HG02870 (cell line): Measurements from ENCODE around the gene ROBO1.

ENCODE experiments used
- ATAC-seq: cut with Tn5 transposase; IDR thresholded peaks from one replicate; pipeline ENCODE4 v1.9.1; 2021; ENCODE audit warnings: mild to moderate bottlenecking, moderate library complexity; ENCODE audit not compliant: unreplicated experiment

ROBO1 gene

DNA sequence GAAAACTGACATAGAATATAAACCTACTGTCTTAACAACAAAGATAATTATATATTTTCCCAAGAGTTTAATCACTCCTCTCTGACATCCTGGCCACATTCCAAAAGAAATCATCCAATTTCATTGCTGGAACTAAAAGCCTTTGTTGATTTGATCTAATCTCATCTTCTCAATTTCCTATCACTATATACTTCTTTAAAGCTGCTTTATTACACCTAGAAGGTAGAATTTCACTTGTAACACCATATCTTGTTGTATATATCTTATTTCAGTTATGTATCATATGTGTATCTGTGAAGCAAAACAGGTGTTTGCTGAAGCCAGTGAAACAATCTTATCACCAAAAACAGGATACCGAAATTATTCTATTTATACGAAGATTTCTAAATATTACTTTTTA lies 740.2 kb downstream of the ROBO1 start:
- ATAC-seq: no peak

DNA sequence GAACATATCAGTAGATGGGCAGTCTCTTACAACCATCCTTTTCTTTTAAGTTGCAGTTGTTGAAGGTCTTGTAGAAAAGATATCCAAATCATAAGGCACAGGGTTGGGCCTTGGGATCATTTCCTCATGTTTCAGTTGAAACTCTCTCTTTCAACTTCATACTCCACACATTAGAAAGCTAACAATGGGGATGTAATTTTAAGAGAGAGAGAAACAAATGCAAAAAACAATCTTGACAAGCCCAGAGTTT lies 747.9 kb downstream of the ROBO1 start:
- ATAC-seq: no peak

- ATAC-seq: peak; percentile 55
Measured at GRCh38 chr3:79019137-79019923, 748.5 kb downstream of the ROBO1 start.

GRCh38 chr3:79018671-79019136 lies 749.1 kb downstream of the ROBO1 start:
- peak; percentile 24 for ATAC-seq

- ATAC-seq: no peak
Measured at GRCh38 chr3:79018265-79018664, 749.5 kb downstream of the ROBO1 start.

DNA sequence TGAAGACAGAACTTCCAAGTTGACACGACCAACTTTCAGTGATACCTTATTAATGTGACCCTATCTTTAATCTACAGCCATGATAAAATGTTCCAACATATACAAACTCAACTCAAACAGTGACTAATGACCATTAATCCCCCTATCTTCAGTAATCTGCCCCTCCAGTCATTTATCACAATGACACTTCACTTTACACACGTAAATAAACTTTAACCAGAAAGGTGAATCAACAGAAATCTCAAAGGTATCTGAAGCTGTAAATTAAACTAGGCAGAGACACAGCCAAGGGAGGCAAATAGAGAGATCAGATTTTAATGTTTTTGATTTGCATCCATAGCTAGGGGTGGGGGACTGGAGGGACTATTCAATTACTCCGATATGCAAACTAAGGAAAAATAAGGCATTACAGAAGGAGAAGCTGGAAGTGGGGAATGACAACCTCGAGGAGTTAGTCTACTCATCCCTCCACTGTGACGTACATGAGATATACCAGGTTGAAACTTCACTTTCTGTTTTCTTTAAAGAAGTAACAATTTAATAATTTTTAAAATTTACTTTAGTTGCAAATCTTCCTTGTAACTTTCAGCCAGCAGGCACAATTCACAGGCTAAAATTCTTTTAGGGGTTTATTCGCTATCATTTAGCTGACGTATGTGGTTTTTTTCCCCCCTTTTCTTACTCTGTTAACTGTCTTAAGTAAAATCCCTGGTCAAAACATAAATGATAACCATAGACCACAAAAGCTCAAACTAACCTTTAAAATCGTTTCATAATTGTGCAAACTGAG lies 751.0 kb downstream of the ROBO1 start:
- ATAC-seq: no peak

DNA sequence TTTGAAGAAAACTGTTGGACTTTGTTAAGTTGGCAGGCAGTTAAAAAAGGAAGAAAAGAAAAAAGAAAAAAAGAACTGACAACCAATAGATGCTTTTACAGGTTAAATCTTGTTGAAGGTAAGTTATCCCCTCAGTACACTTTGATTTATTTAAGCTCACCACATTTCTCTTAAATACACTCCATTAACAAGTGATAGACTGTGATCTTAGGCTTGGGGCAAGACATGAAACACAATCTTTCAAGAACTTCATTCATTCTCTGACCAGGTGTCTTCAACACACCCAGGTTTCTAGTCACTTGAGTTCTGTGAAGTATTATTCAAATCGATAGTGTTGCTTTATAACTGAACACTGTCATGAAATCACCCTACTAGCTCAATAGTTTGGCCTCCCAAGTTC lies 751.9 kb downstream of the ROBO1 start:
- ATAC-seq: no peak

GRCh38 chr3:79012946-79013362 lies 754.8 kb downstream of the ROBO1 start:
- no peak for ATAC-seq

DNA sequence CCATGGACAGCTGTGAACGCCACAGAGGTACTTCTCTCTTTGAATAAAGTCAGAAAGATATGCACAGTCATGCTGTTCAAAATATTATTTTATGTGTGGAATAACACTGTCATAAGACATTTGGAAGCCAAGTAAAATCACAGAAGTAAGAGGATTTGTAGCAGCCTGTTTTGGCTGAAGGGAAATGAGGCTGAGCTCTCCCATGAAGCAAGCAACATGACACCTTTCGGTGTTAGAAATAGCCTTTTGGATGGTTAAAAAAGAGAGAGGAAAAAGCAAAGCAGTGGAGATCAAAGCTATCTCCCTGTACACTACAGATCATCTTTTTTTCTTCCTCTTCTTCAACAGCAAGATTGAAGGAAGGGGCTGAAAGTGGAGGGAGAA lies 755.3 kb downstream of the ROBO1 start:
- no peak for ATAC-seq

GRCh38 chr3:79011821-79012529 lies 755.8 kb downstream of the ROBO1 start:
- ATAC-seq: no peak

DNA sequence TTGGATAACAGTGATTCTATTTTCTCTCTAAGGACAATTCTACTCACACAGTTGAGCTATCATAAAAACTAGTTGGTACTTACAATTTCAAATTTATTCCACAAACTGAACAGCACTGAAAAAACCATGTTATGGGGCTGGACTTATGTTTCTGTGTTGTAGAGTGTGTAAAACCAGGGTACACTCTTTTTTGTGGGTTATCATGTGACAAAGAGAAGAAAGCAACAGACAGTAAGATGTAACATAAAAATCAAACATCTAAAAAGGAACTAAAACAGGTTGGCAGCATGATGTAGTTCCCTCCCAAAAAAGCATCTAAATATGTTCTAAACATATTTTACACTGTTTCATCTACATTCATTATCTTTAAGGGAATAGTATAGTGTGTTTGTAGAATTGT lies 757.9 kb downstream of the ROBO1 start:
- no peak for ATAC-seq

GRCh38 chr3:79006077-79006476 lies 761.7 kb downstream of the ROBO1 start:
- no peak for ATAC-seq

DNA sequence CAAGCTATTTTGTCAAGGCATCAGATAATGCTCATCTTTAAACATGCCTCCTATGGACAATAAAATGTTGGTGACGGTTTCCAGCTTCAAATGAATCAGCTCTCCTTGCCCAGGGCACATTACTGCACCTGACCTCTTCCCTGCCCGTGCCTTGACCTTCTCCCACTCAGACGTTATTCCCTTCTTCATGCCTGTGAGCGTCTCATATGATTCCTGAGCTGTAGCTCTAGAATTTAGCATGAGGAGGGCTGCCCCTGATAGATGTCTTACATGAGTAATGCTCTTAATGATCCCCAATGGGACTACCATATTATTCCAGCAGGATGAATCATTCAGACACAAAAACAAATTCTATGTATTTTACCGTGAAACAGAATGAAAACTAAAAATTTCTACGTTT lies 762.7 kb downstream of the ROBO1 start:
- no peak for ATAC-seq

- no peak for ATAC-seq
Measured at GRCh38 chr3:79003994-79004393, 763.8 kb downstream of the ROBO1 start.

- ATAC-seq: no peak
Measured at GRCh38 chr3:79002465-79003372, 765.1 kb downstream of the ROBO1 start.

DNA sequence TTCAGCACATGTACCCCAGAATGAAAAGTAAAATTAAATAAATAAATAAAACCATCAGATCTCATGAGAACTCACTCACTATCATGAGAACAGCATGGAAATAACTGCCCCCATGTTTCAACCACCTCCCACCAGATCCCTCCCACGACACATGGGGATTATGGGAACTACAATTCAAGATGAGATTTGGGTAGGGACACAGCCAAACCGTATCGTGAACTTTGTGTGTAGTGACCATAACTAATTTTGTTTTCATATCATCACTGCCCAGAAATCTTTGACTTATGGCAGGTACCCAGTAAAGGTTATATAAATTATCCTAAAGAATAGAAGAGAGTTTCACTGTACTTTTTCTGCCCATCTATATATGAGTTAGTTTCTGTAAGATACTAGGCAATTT lies 766.5 kb downstream of the ROBO1 start:
- no peak for ATAC-seq

- no peak for ATAC-seq
Measured at GRCh38 chr3:78999139-78999538, 768.7 kb downstream of the ROBO1 start.

DNA sequence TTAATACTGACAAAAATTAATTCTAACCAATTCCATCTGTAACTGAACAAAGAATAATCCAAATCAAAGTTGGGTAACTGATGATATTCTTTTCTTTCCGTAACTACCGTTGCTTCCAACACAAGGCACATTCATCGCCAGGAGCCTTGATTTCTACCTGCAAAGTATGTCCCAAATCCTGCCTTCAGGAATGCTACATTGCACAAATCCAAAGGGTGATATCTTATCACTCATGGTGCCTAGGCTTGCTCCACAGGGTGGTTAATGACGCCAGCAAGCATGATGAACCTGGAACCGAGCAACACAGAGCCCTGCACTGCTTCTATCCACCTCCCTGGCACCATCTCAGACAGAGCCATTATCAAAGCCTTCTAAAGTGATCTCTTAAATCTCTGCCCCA lies 772.7 kb downstream of the ROBO1 start:
- ATAC-seq: no peak

DNA sequence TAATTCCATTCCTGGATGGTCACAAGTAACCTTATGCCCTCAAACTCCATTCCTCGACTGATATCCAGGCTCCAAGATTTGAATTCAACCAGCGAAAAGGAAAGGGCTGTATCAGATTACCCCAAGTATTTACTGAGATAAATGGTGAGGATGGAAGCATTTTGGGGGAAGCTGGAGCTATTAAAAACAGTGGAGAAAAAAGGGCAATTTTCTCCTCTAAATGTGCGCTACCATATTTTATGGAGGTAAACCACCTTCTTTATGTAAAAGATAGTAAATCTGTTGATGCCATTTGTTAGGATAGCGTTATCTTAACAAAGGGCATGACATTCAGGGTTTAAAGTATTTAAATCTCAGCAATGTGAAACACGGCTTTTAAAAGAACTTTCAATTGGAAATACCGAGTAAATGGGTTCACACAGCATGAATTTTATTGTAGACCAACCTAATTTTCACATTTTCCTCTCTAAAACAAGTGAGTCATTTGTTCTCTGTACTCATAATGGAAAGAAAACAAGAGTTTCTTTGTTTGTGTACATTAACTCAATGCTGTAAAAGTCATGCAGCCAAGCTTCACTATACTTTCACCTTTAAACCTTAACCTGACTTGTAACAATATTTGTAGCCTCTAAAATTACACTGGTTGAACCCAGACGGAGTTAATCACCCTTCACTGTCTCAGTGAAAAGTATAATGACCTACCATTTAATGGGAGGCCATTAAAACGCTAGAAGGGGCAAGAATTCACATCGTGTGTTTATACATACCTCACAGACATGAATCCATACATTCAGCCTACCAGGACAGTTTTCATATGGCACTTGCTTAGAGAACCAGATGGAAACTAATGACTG lies 773.4 kb downstream of the ROBO1 start:
- ATAC-seq: no peak

DNA sequence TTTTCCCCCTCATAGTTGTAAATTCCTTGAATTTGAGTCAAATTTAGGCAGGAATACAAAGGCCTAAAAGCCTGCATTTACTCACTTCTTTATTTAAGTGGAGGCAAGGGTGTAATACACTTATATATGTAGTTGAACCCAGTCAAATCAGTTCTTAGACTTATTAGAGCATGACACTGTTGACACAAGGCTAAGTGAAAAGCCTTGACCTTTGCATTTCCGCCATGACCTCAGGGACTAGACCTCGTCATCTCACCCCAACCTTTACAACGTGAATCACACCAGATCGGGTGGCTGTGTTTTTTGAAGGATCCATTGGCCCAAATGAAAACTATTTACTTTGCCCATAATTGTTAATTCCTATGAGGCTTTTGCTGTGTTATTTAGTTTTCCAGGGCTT lies 774.4 kb downstream of the ROBO1 start:
- no peak for ATAC-seq
